Endothelial cell (in vitro differentiated cells): ENCODE data around the gene NKAPD1. TPM values are rescaled to one million over a fixed set of nuclear protein-coding genes. Genes with fewer than 3 reads are reported as not detected.
"Not testable (repeated sequence)": the region's sequence is repeated elsewhere in the genome, so short reads cannot be mapped to it uniquely, and the experiment has no call there.

Experiments used
- DNase-seq: peaks from one replicate; pipeline ENCODE4 v3.0.0; 2021; ENCODE audit warnings: low spot score
- H3K27ac Mint-ChIP-seq: one replicate; pipeline ENCODE4 v1.8.0; 2021; ENCODE audit warnings: mixed read lengths, inconsistent platforms; ENCODE audit not compliant: unreplicated experiment
- H3K27me3 Mint-ChIP-seq: one replicate; pipeline ENCODE4 v1.8.0; 2021; ENCODE audit warnings: mild to moderate bottlenecking, moderate library complexity, mixed read lengths, inconsistent platforms; ENCODE audit not compliant: unreplicated experiment
- H3K36me3 Mint-ChIP-seq: one replicate; pipeline ENCODE4 v1.8.0; 2021; ENCODE audit warnings: mild to moderate bottlenecking, low read depth, mixed read lengths, inconsistent platforms; ENCODE audit not compliant: unreplicated experiment
- H3K4me1 Mint-ChIP-seq: one replicate; pipeline ENCODE4 v1.8.0; 2021; ENCODE audit warnings: mild to moderate bottlenecking, mixed read lengths, inconsistent platforms; ENCODE audit not compliant: unreplicated experiment
- H3K4me3 Mint-ChIP-seq: one replicate; pipeline ENCODE4 v1.8.0; 2021; ENCODE audit warnings: mild to moderate bottlenecking, mixed read lengths, inconsistent platforms; ENCODE audit not compliant: unreplicated experiment
- H3K9me3 Mint-ChIP-seq: one replicate; pipeline ENCODE4 v1.8.0; 2021; ENCODE audit warnings: mixed read lengths, inconsistent platforms; ENCODE audit not compliant: unreplicated experiment
- CTCF ChIP-seq: fragments of 200-600 bp; sonication (generic); IDR thresholded peaks from one replicate; pipeline ENCODE4 v1.5.0; 2021; ENCODE audit warnings: antibody characterized with exemption; ENCODE audit not compliant: unreplicated experiment
- total RNA-seq: library from RNA; stranded (reverse); fragmentation: NEBNext Ultra II Directional; extraction: Animal tissue kit (Norgen Biotek cat#: 25700); gene quantifications from one replicate; pipeline ENCODE4 v1.2.1, GENCODE V29; 2021; ENCODE audit not compliant: unreplicated experiment

Gene NKAPD1
- total RNA-seq, 1 donor from 2014 or later: 21.8 TPM

GRCh38 chr11:112033902-112034301 lies 40.2 kb upstream of the NKAPD1 start:
- Mint-ChIP-seq H3K4me1 (no peaks in the 10 kb centered on the region), H3K36me3 (peaks cover 19% of the 10 kb centered on the region), H3K4me3 (no peak overlapping the region), H3K27me3 (peaks cover 3% of the 10 kb centered on the region), H3K9me3 (no peaks in the 10 kb centered on the region), H3K27ac (no peak overlapping the region)
- no peak for DNase-seq
- no peak for TF ChIP-seq CTCF

GRCh38 chr11:112037527-112037926 lies 36.6 kb upstream of the NKAPD1 start:
- no peak overlapping the region for H3K27ac Mint-ChIP-seq

GRCh38 chr11:112042161-112042960 lies 31.7 kb upstream of the NKAPD1 start:
- H3K9me3 Mint-ChIP-seq: no peaks in the 10 kb centered on the region
- H3K27ac Mint-ChIP-seq: no peak overlapping the region
- no peak overlapping the region for H3K4me3 Mint-ChIP-seq
- TF ChIP-seq CTCF: no peak
- no peak for DNase-seq
- peaks cover 30% of the 10 kb centered on the region for H3K36me3 Mint-ChIP-seq
- H3K4me1 Mint-ChIP-seq: no peaks in the 10 kb centered on the region
- no peaks in the 10 kb centered on the region for H3K27me3 Mint-ChIP-seq

More at GRCh38 chr11:112037527-112037926, 36.6 kb upstream of the NKAPD1 start:
- H3K27me3 Mint-ChIP-seq: no peaks in the 10 kb centered on the region
- no peak for DNase-seq
- peaks cover 20% of the 10 kb centered on the region for H3K36me3 Mint-ChIP-seq
- H3K4me1 Mint-ChIP-seq: no peaks in the 10 kb centered on the region
- H3K4me3 Mint-ChIP-seq: no peak overlapping the region
- no peak for TF ChIP-seq CTCF
- no peaks in the 10 kb centered on the region for H3K9me3 Mint-ChIP-seq

GRCh38 chr11:112042961-112043304 lies 31.2 kb upstream of the NKAPD1 start:
- H3K4me3 Mint-ChIP-seq: no peak overlapping the region
- TF ChIP-seq CTCF: no peak
- no peaks in the 10 kb centered on the region for H3K9me3 Mint-ChIP-seq
- no peaks in the 10 kb centered on the region for H3K4me1 Mint-ChIP-seq
- peaks cover 33% of the 10 kb centered on the region for H3K36me3 Mint-ChIP-seq
- DNase-seq: no peak
- no peak overlapping the region for H3K27ac Mint-ChIP-seq
- no peaks in the 10 kb centered on the region for H3K27me3 Mint-ChIP-seq

GRCh38 chr11:112044961-112045360 lies 29.1 kb upstream of the NKAPD1 start:
- no peak for TF ChIP-seq CTCF
- no peak for DNase-seq
- no peaks in the 10 kb centered on the region for H3K4me1 Mint-ChIP-seq
- H3K9me3 Mint-ChIP-seq: no peaks in the 10 kb centered on the region
- H3K27ac Mint-ChIP-seq: no peak overlapping the region
- H3K4me3 Mint-ChIP-seq: no peak overlapping the region
- H3K36me3 Mint-ChIP-seq: peaks cover 36% of the 10 kb centered on the region
- no peaks in the 10 kb centered on the region for H3K27me3 Mint-ChIP-seq

GRCh38 chr11:112046647-112047046 lies 27.5 kb upstream of the NKAPD1 start:
- Mint-ChIP-seq H3K4me3 (peak overlapping the region; percentile 80), H3K36me3 (peaks cover 31% of the 10 kb centered on the region)
- not testable (repeated sequence) for H3K9me3 Mint-ChIP-seq, H3K27ac Mint-ChIP-seq, DNase-seq, H3K4me1 Mint-ChIP-seq, H3K27me3 Mint-ChIP-seq

GRCh38 chr11:112048256-112048655 lies 25.8 kb upstream of the NKAPD1 start:
- not testable (repeated sequence) for DNase-seq, H3K27ac Mint-ChIP-seq, H3K9me3 Mint-ChIP-seq, H3K4me1 Mint-ChIP-seq, H3K4me3 Mint-ChIP-seq, H3K27me3 Mint-ChIP-seq
- H3K36me3 Mint-ChIP-seq: peaks cover 33% of the 10 kb centered on the region
